Bronchial epithelial cell (primary cell): ENCODE data around the gene TPT1. TPM values are rescaled to one million over a fixed set of nuclear protein-coding genes. Genes with fewer than 3 reads are reported as not detected.

Experiments used
- DNase-seq: peaks from one replicate; pipeline ENCODE4 v3.0.0-alpha.2; 2010; ENCODE audit warnings: low read depth
- FAIRE-seq: peaks from 2 replicates; lab custom pipeline; 2011; peaks lifted over from hg19 to GRCh38; lab: Jason Lieb, UNC
- H3K27me3 ChIP-seq: 2 replicates; pipeline ENCODE4 v1.5.1; 2011; ENCODE audit warnings: low read length; ENCODE audit not compliant: control insufficient read depth, insufficient read depth
- H3K36me3 ChIP-seq: 2 replicates; pipeline ENCODE4 v1.5.1; 2011; ENCODE audit warnings: low read length; ENCODE audit not compliant: control insufficient read depth, insufficient read depth
- H3K4me3 ChIP-seq: 2 replicates; pipeline ENCODE4 v1.5.1; 2011; ENCODE audit warnings: mild to moderate bottlenecking, low read depth, low read length, control low read depth
- CTCF ChIP-seq: IDR thresholded peaks from 2 replicates; pipeline ENCODE4 v1.5.1; 2011; ENCODE audit warnings: mild to moderate bottlenecking, moderate library complexity, low read length, control low read depth, inconsistent platforms; ENCODE audit not compliant: insufficient read depth, severe bottlenecking
- total RNA-seq: library from RNA; depleted of rRNA; stranded (reverse); fragments of >200 nt; gene quantifications from 2 replicates; pipeline ENCODE4 v1.2.1, GENCODE V29; 2014

The TPT1 gene
- total RNA-seq, 1 donor from 2014 or later = 7,903 TPM

- DNase-seq (no peak), FAIRE-seq (no peak)
- no peak for TF ChIP-seq CTCF
- no peaks in the 10 kb centered on the region for H3K27me3 ChIP-seq
- H3K36me3 ChIP-seq = peaks cover 20% of the 10 kb centered on the region
- no peak overlapping the region for H3K4me3 ChIP-seq
These were observed 3.6 kb downstream of the TPT1 start for GRCh38 chr13:45337395-45337794.

GRCh38 chr13:45336025-45336800 is 4.8 kb downstream of the TPT1 start:
- H3K36me3 ChIP-seq = peaks cover 20% of the 10 kb centered on the region
- FAIRE-seq (no peak), DNase-seq (no peak)
- no peaks in the 10 kb centered on the region for H3K27me3 ChIP-seq
- H3K4me3 ChIP-seq = no peak overlapping the region
- no peak for TF ChIP-seq CTCF

GRCh38 chr13:45335397-45336024 is 5.5 kb downstream of the TPT1 start:
- no peak for FAIRE-seq
- no peak for DNase-seq
- Histone ChIP-seq H3K4me3 (no peak overlapping the region), H3K36me3 (peaks cover 20% of the 10 kb centered on the region), H3K27me3 (no peaks in the 10 kb centered on the region)
- no peak for TF ChIP-seq CTCF

- FAIRE-seq (no peak), DNase-seq (no peak)
- no peak overlapping the region for H3K4me3 ChIP-seq
- peaks cover 14% of the 10 kb centered on the region for H3K36me3 ChIP-seq
- H3K27me3 ChIP-seq = no peaks in the 10 kb centered on the region
- no peak for TF ChIP-seq CTCF
These were observed 6.7 kb downstream of the TPT1 start for GRCh38 chr13:45333977-45334922.

- FAIRE-seq = no peak
- DNase-seq = no peak
- no peak for TF ChIP-seq CTCF
- Histone ChIP-seq H3K36me3 (peaks cover 8% of the 10 kb centered on the region), H3K4me3 (no peak overlapping the region), H3K27me3 (no peaks in the 10 kb centered on the region)
These were observed 7.6 kb downstream of the TPT1 start for GRCh38 chr13:45333251-45333976.
